SK-N-SH (cell line): Measurements from ENCODE around the gene RRP8. TPM values are rescaled to one million over a fixed set of nuclear protein-coding genes. Genes with fewer than 3 reads are reported as not detected.
A peak's percentile ranks its signal among the peaks of the same experiment; 100 is the strongest.

Experiments
- CTCF ChIA-PET: fragments of 300-600, 350-600 bp; formaldehyde crosslinking; extraction: SDS; loops from one replicate; lab custom pipeline; 2021; lab: Yijun Ruan, JAX
- POLR2A ChIA-PET: fragments of 350-600 bp; sonication (Branson Sonifier 250); formaldehyde crosslinking; extraction: SDS; loops from one replicate; lab custom pipeline; 2020; ENCODE audit warnings: antibody characterized with exemption, inconsistent platforms; lab: Yijun Ruan, JAX
- DNase-seq: peaks from one replicate; pipeline ENCODE4 v3.0.0; 2012
- H2AFZ ChIP-seq: fragments of 200-600 bp; sonication (generic); 2 replicates; pipeline ENCODE4 v1.8.1; 2016; ENCODE audit warnings: antibody characterized with exemption, mild to moderate bottlenecking, low read depth
- H3F3A ChIP-seq: fragments of 200-600 bp; sonication (generic); replicated peaks from 2 replicates; pipeline ENCODE3; 2016; ENCODE audit warnings: antibody characterized with exemption, mild to moderate bottlenecking; ENCODE audit not compliant: insufficient read depth
- H3K27ac ChIP-seq, 2 experiments: fragments of 200-500 bp in 1 of 2; fragments of 200-600 bp in 1 of 2; sonication (Bioruptor generic) in 1 of 2; sonication (generic), shearing (Covaris generic) in 1 of 2; 2 replicates each; pipeline versions ENCODE4 v1.5.1 to v1.6.1; 2014 to 2016; ENCODE audit warnings: low read depth in 2 of 2, inconsistent platforms in 1 of 2, low read length in 1 of 2, mild to moderate bottlenecking in 1 of 2, mixed read lengths in 1 of 2
- H3K27me3 ChIP-seq: fragments of 200-600 bp; sonication (generic), shearing (Covaris generic); 2 replicates; pipeline ENCODE4 v1.6.1; 2016; ENCODE audit warnings: mixed run types; ENCODE audit not compliant: insufficient read depth
- H3K36me3 ChIP-seq, 2 experiments: fragments of 200-500 bp in 1 of 2; fragments of 200-600 bp in 1 of 2; sonication (Bioruptor generic) in 1 of 2; sonication (generic) in 1 of 2; replicated peaks in 1 of 2; 2 replicates each; pipeline versions ENCODE3 to v1.5.1; 2014 to 2016; ENCODE audit warnings: low read length in 1 of 2, mild to moderate bottlenecking in 1 of 2; ENCODE audit not compliant: insufficient read depth in 2 of 2, control insufficient read depth in 1 of 2
- H3K4me1 ChIP-seq, 2 experiments: fragments of 200-500 bp in 1 of 2; fragments of 200-600 bp in 1 of 2; sonication (Bioruptor generic) in 1 of 2; sonication (generic), shearing (Covaris generic) in 1 of 2; 2 replicates each; pipeline versions ENCODE4 v1.5.1 to v1.6.1; 2014 to 2016; ENCODE audit warnings: low read depth in 1 of 2, low read length in 1 of 2, mixed run types in 1 of 2; ENCODE audit not compliant: insufficient read depth in 2 of 2, control insufficient read depth in 1 of 2
- H3K4me2 ChIP-seq: fragments of 200-600 bp; sonication (generic), shearing (Covaris generic); 2 replicates; pipeline ENCODE4 v1.6.1; 2017; ENCODE audit warnings: mixed run types
- H3K4me3 ChIP-seq, 2 experiments: fragments of 200-500 bp in 1 of 2; fragments of 200-600 bp in 1 of 2; sonication (Bioruptor generic) in 1 of 2; sonication (generic), shearing (Covaris generic) in 1 of 2; 2 replicates each; pipeline versions ENCODE4 v1.5.1 to v1.8.1; 2014 to 2016; ENCODE audit warnings: low read depth in 2 of 2, inconsistent platforms in 1 of 2, low read length in 1 of 2, mild to moderate bottlenecking in 1 of 2, mixed read lengths in 1 of 2, moderate library complexity in 1 of 2
- H3K79me2 ChIP-seq: fragments of 200-600 bp; sonication (generic); 2 replicates; pipeline ENCODE4 v1.8.1; 2017; ENCODE audit warnings: mild to moderate bottlenecking; ENCODE audit not compliant: insufficient read depth
- H3K9ac ChIP-seq: fragments of 200-600 bp; sonication (generic); 2 replicates; pipeline ENCODE4 v1.6.1; 2017; ENCODE audit warnings: mixed run types
- H3K9me2 ChIP-seq: fragments of 200-600 bp; sonication (generic); 2 replicates; pipeline ENCODE4 v1.6.1; 2017; ENCODE audit warnings: mixed run types
- H3K9me3 ChIP-seq: fragments of 200-600 bp; sonication (generic); 2 replicates; pipeline ENCODE4 v1.6.1; 2017; ENCODE audit warnings: mixed run types, mild to moderate bottlenecking, moderate library complexity
- H4K20me1 ChIP-seq: fragments of 200-600 bp; sonication (generic); 2 replicates; pipeline ENCODE4 v1.6.1; 2017; ENCODE audit warnings: mild to moderate bottlenecking, mixed run types; ENCODE audit not compliant: insufficient read depth
- EP300 ChIP-seq, 2 experiments: IDR thresholded peaks; 2 replicates each; pipeline versions ENCODE4 v1.4.0 to v1.6.1; 2012; ENCODE audit warnings: borderline replicate concordance in 1 of 2, low read depth in 1 of 2, low read length in 1 of 2
- FOXM1 ChIP-seq: IDR thresholded peaks from 2 replicates; pipeline ENCODE4 v1.4.0; 2012; ENCODE audit warnings: low read depth, mild to moderate bottlenecking
- GABPA ChIP-seq: IDR thresholded peaks from 2 replicates; pipeline ENCODE4 v1.4.0; 2012; ENCODE audit warnings: low read depth, mild to moderate bottlenecking
- JUND ChIP-seq: IDR thresholded peaks from 2 replicates; pipeline ENCODE4 v1.4.0; 2012
- MEF2A ChIP-seq: IDR thresholded peaks from 2 replicates; pipeline ENCODE4 v1.4.0; 2012; ENCODE audit warnings: low read depth, borderline replicate concordance
- MXI1 ChIP-seq: IDR thresholded peaks from 2 replicates; pipeline ENCODE4 v1.6.1; 2012; ENCODE audit warnings: mild to moderate bottlenecking, low read depth, low read length, improper control_type of control experiment
- NFIC ChIP-seq: IDR thresholded peaks from 2 replicates; pipeline ENCODE4 v1.4.0; 2012; ENCODE audit warnings: borderline replicate concordance
- NRF1 ChIP-seq: IDR thresholded peaks from 2 replicates; pipeline ENCODE4 v1.6.1; 2012; ENCODE audit warnings: low read depth, mild to moderate bottlenecking, low read length
- POLR2AphosphoS5 ChIP-seq: IDR thresholded peaks from 2 replicates; pipeline ENCODE4 v1.6.1; 2012; ENCODE audit warnings: low read depth, low read length
- RAD21 ChIP-seq: IDR thresholded peaks from 2 replicates; pipeline ENCODE4 v1.6.1; 2012; ENCODE audit warnings: mild to moderate bottlenecking, low read length
- RCOR1 ChIP-seq: fragments of 150-350 bp; IDR thresholded peaks from 2 replicates; pipeline ENCODE4 v1.6.1; 2017; ENCODE audit warnings: antibody characterized with exemption, low read length
- RXRA ChIP-seq: IDR thresholded peaks from 2 replicates; pipeline ENCODE4 v1.4.0; 2012; ENCODE audit warnings: low read depth, mild to moderate bottlenecking, borderline replicate concordance
- SIN3A ChIP-seq: IDR thresholded peaks from 2 replicates; pipeline ENCODE4 v1.6.1; 2012; ENCODE audit warnings: low read depth, mild to moderate bottlenecking, low read length, moderate library complexity, borderline replicate concordance
- SMC3 ChIP-seq: IDR thresholded peaks from 2 replicates; pipeline ENCODE4 v1.6.1; 2012; ENCODE audit warnings: low read depth, low read length, improper control_type of control experiment
- TAF1 ChIP-seq: IDR thresholded peaks from 2 replicates; pipeline ENCODE4 v1.6.1; 2012; ENCODE audit warnings: low read depth, mild to moderate bottlenecking, low read length, moderate library complexity, borderline replicate concordance
- WGBS: methylation state at CpG from one replicate; pipeline ENCODE4 v1.1.6; 2017; ENCODE audit warnings: low lambda C conversion rate; 5-methylcytosine and 5-hydroxymethylcytosine counted together
- polyA plus RNA-seq, 3 experiments: library from polyadenylated mRNA; depleted of rRNA; stranded (reverse); fragments of >200 nt; gene quantifications; 2 replicates each; pipeline ENCODE4 v1.2.3, GENCODE V29; 2012
- TF ChIP-seq, protein P1 (sequence below): IDR thresholded peaks from 2 replicates; pipeline ENCODE4 v1.6.1; 2012; ENCODE audit warnings: mild to moderate bottlenecking, low read depth, low read length, moderate library complexity
- TF ChIP-seq, protein P2 (sequence below): IDR thresholded peaks from 2 replicates; pipeline ENCODE4; 2012
- TF ChIP-seq, protein P3 (sequence below): fragments of 150-350 bp; IDR thresholded peaks from 2 replicates; pipeline ENCODE4 v1.6.1; 2016; ENCODE audit warnings: mild to moderate bottlenecking, low read depth, low read length

RRP8 gene
- polyA plus RNA-seq, 1 of the 3 experiments (the other 2 are of a cell fraction), result 7.8 TPM

DNA sequence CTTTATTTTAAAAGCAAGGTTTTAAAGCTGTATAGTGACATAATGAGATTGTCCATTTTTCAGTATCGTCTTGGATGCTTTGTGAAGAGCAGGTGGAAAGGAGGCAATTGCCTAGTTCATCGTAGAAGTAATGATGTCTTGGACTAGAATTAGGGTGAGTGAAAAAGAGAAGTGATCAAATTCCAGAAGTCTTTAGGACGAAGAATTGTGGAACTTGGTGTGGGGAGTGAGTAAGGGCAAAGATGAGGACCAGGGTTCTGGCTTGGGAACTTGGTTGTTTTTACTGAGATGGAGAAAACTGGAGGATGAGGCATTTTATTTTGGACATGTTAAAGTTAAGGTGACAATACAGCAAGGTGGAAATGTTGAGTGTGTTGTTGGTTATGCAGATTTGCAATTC is 1.4 kb upstream of the RRP8 start:
- H3K9me2 ChIP-seq, result no peaks in the 10 kb centered on the region
- no peaks in the 10 kb centered on the region for H3K27me3 ChIP-seq
- WGBS, result 63% methylated on average over 3 of the region's 3 CpGs
- peak overlapping the region; percentile 92 for H3K9ac ChIP-seq
- H3K4me2 ChIP-seq, result peak overlapping the region; percentile 86
- H3K9me3 ChIP-seq, result no peaks in the 10 kb centered on the region
- POLR2A ChIA-PET, result interaction anchor here (0.9 to 3.0 kb wide), 5 partner anchors 8 to 136 kb away, joined by 3 to 15 read pairs (median 5); partner anchors contain the start of genes MRPL17, TAF10 and TPP1
- no peak overlapping the region for H2AFZ ChIP-seq
- H3K4me1 ChIP-seq, result peaks cover 26 to 40% of the 10 kb centered on the region in 2 experiments
- H3K79me2 ChIP-seq, result peaks cover 95% of the 10 kb centered on the region
- H3K27ac ChIP-seq, result peak overlapping the region; percentile 79 to 91; a peak in 3 of 4 replicates
- CTCF ChIA-PET, result interaction anchor here (0.8 to 2.2 kb wide), 10 partner anchors 8 to 226 kb away, joined by 3 to 13 read pairs (median 4); partner anchors contain the start of genes MRPL17, TAF10 and TPP1
- peaks cover 38% of the 10 kb centered on the region for H3F3A ChIP-seq
- peak overlapping the region; percentile 67 to 95 for H3K4me3 ChIP-seq
- no peak for DNase-seq
- no peaks in the 10 kb centered on the region; the same call in 1 of the 2 replicates for H4K20me1 ChIP-seq
- TF ChIP-seq JUND (no peak), NFIC (no peak), SIN3A (no peak)
- H3K36me3 ChIP-seq, result peaks cover 27 to 44% of the 10 kb centered on the region in 2 experiments

DNA sequence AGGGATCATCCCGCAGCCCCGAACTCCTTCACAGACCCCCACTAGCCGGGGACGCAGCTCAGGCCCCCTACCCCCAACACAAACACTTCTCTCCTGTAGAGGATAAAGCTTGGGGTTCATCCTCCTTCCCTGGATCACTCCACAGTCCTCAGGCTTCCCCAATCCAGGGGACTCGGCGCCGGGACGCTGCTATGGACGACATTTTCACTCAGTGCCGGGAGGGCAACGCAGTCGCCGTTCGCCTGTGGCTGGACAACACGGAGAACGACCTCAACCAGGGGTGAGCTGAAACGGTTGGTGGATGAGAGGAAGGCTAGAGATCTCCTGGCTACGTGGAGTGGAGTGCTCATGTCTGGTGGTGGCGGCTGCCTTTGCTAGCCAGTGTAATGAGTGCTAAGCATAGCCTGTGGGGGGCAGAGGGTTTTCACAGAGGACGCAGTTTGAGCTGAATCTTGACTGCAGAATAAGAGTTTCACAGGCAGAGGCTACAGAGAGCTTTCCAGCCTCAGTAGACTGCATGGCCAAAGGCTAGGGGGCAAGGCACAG is 738 bp upstream of the RRP8 start:
- no peaks in the 10 kb centered on the region; the same call in 1 of the 2 replicates for H4K20me1 ChIP-seq
- H3K27ac ChIP-seq, result peak overlapping the region; percentile 79 to 91
- H3K27me3 ChIP-seq, result no peaks in the 10 kb centered on the region
- DNase-seq, result peak; percentile 73
- H3K4me3 ChIP-seq, result peak overlapping the region; percentile 67 to 95
- H3K9me3 ChIP-seq, result no peaks in the 10 kb centered on the region
- H3K4me2 ChIP-seq, result peak overlapping the region; percentile 86
- peaks cover 38% of the 10 kb centered on the region for H3F3A ChIP-seq
- H3K9me2 ChIP-seq, result no peaks in the 10 kb centered on the region
- POLR2A ChIA-PET, result interaction anchor here (0.9 to 3.0 kb wide), 5 partner anchors 8 to 135 kb away, joined by 3 to 15 read pairs (median 5); partner anchors contain the start of genes MRPL17, TAF10 and TPP1
- peaks cover 26 to 40% of the 10 kb centered on the region in 2 experiments for H3K4me1 ChIP-seq
- peaks cover 25 to 44% of the 10 kb centered on the region in 2 experiments for H3K36me3 ChIP-seq
- 0% methylated on average over 20 of the region's 20 CpGs for WGBS
- H3K79me2 ChIP-seq, result peaks cover 95% of the 10 kb centered on the region
- peak overlapping the region; percentile 92 for H3K9ac ChIP-seq
- CTCF ChIA-PET, result interaction anchor here (0.6 to 2.2 kb wide), 11 partner anchors 8 to 225 kb away, joined by 3 to 13 read pairs (median 4); partner anchors contain the start of genes MRPL17, TAF10 and TPP1
- H2AFZ ChIP-seq, result peak overlapping the region; percentile 65
- TF ChIP-seq NFIC, result no peak
- TF ChIP-seq MEF2A, result no peak
- 0 out of 2 replicates have a peak, but pooled peaks have one; percentile 13 for TF ChIP-seq RCOR1
- TF ChIP-seq FOXM1, result no peak
- no peak for TF ChIP-seq GABPA
- TF ChIP-seq, protein P1, sequence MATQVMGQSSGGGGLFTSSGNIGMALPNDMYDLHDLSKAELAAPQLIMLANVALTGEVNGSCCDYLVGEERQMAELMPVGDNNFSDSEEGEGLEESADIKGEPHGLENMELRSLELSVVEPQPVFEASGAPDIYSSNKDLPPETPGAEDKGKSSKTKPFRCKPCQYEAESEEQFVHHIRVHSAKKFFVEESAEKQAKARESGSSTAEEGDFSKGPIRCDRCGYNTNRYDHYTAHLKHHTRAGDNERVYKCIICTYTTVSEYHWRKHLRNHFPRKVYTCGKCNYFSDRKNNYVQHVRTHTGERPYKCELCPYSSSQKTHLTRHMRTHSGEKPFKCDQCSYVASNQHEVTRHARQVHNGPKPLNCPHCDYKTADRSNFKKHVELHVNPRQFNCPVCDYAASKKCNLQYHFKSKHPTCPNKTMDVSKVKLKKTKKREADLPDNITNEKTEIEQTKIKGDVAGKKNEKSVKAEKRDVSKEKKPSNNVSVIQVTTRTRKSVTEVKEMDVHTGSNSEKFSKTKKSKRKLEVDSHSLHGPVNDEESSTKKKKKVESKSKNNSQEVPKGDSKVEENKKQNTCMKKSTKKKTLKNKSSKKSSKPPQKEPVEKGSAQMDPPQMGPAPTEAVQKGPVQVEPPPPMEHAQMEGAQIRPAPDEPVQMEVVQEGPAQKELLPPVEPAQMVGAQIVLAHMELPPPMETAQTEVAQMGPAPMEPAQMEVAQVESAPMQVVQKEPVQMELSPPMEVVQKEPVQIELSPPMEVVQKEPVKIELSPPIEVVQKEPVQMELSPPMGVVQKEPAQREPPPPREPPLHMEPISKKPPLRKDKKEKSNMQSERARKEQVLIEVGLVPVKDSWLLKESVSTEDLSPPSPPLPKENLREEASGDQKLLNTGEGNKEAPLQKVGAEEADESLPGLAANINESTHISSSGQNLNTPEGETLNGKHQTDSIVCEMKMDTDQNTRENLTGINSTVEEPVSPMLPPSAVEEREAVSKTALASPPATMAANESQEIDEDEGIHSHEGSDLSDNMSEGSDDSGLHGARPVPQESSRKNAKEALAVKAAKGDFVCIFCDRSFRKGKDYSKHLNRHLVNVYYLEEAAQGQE, result no peak
- no peak for TF ChIP-seq RXRA
- 0 out of 2 replicates have a peak, but pooled peaks have one; percentile 24 for TF ChIP-seq SIN3A
- no peak for TF ChIP-seq JUND
- TF ChIP-seq EP300 (IDR thresholded peaks at IDR 0.05; ENCODE audit: borderline replicate concordance in 1 of 2, low read depth in 1 of 2, low read length in 1 of 2), result no peak
- no peak for TF ChIP-seq POLR2AphosphoS5
- TF ChIP-seq, protein P2, sequence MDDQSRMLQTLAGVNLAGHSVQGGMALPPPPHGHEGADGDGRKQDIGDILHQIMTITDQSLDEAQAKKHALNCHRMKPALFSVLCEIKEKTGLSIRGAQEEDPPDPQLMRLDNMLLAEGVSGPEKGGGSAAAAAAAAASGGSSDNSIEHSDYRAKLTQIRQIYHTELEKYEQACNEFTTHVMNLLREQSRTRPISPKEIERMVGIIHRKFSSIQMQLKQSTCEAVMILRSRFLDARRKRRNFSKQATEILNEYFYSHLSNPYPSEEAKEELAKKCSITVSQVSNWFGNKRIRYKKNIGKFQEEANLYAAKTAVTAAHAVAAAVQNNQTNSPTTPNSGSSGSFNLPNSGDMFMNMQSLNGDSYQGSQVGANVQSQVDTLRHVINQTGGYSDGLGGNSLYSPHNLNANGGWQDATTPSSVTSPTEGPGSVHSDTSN, result no peak
- TF ChIP-seq NRF1, result no peak
- TF ChIP-seq MXI1, result peak; percentile 32; the same call in 1 of the 2 replicates
- peak; percentile 3; the same call in 1 of the 2 replicates for TF ChIP-seq SMC3
- TF ChIP-seq RAD21, result peak; percentile 46
- no peak for TF ChIP-seq TAF1
- TF ChIP-seq, protein P3, sequence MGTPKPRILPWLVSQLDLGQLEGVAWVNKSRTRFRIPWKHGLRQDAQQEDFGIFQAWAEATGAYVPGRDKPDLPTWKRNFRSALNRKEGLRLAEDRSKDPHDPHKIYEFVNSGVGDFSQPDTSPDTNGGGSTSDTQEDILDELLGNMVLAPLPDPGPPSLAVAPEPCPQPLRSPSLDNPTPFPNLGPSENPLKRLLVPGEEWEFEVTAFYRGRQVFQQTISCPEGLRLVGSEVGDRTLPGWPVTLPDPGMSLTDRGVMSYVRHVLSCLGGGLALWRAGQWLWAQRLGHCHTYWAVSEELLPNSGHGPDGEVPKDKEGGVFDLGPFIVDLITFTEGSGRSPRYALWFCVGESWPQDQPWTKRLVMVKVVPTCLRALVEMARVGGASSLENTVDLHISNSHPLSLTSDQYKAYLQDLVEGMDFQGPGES, result no peak
